WTC11 (cell line): ENCODE measurements around the gene TBC1D1. TPM values are rescaled to one million over a fixed set of nuclear protein-coding genes. Genes with fewer than 3 reads are reported as not detected.

Experiments used
- ATAC-seq: fragments of 200-7000 bp; cut with Tn5 transposase; 2 replicates; pipeline ENCODE4 v1.10.0; 2021; ENCODE audit warnings: mild to moderate bottlenecking, moderate library complexity
- CTCF ChIA-PET: fragments of 300-600 bp; sonication (Branson Sonifier 250); formaldehyde crosslinking; loops from one replicate; lab custom pipeline; 2021; ENCODE audit warnings: antibody characterized with exemption; lab: Charles Lee
- POLR2A ChIA-PET: fragments of 350-600 bp; sonication (Branson Sonifier 250); formaldehyde crosslinking; loops from one replicate; lab custom pipeline; 2021; ENCODE audit warnings: antibody characterized with exemption; lab: Charles Lee
- DNase-seq: peaks from one replicate; pipeline ENCODE4 v3.0.0; 2021; ENCODE audit warnings: low spot score
- H3K27ac Mint-ChIP-seq: 2 replicates; pipeline ENCODE4 v1.8.0; 2021; ENCODE audit warnings: mixed read lengths
- H3K27me3 Mint-ChIP-seq: 2 replicates; pipeline ENCODE4 v1.8.0; 2021; ENCODE audit warnings: low read depth, mild to moderate bottlenecking, moderate library complexity, mixed read lengths
- H3K36me3 Mint-ChIP-seq: 2 replicates; pipeline ENCODE4 v1.8.0; 2021; ENCODE audit warnings: mixed read lengths
- H3K4me1 Mint-ChIP-seq: 2 replicates; pipeline ENCODE4 v1.8.0; 2022; ENCODE audit warnings: mixed read lengths
- H3K4me3 Mint-ChIP-seq: 2 replicates; pipeline ENCODE4 v1.8.0; 2021; ENCODE audit warnings: mild to moderate bottlenecking, moderate library complexity, mixed read lengths
- H3K9me3 Mint-ChIP-seq: 2 replicates; pipeline ENCODE4 v1.8.0; 2021; ENCODE audit warnings: mixed read lengths
- EMX1 ChIP-seq: fragments of 250-450 bp; sonication (Bioruptor Pico); IDR thresholded peaks from 2 replicates; pipeline ENCODE4 v1.8.0; 2021; ENCODE audit warnings: mild to moderate bottlenecking
- GRHL2 ChIP-seq: fragments of 250-450 bp; sonication (Bioruptor Pico); IDR thresholded peaks from 2 replicates; pipeline ENCODE4 v1.8.0; 2022; ENCODE audit warnings: mild to moderate bottlenecking, moderate library complexity; ENCODE audit not compliant: insufficient replicate concordance, severe bottlenecking
- NFATC4 ChIP-seq: fragments of 250-450 bp; sonication (Bioruptor Pico); IDR thresholded peaks from 2 replicates; pipeline ENCODE4 v1.9.0; 2021; ENCODE audit warnings: mild to moderate bottlenecking
- RELA ChIP-seq: sonication (generic); formaldehyde crosslinking; IDR thresholded peaks from 2 replicates; pipeline ENCODE4 v1.8.1; 2022; ENCODE audit warnings: missing genetic modification reagents, mild to moderate bottlenecking, borderline replicate concordance
- SOX15 ChIP-seq: fragments of 250-450 bp; sonication (Bioruptor Pico); IDR thresholded peaks from 2 replicates; pipeline ENCODE4 v1.9.0; 2021; ENCODE audit warnings: mild to moderate bottlenecking
- TCF7 ChIP-seq: sonication (generic); formaldehyde crosslinking; IDR thresholded peaks from 2 replicates; pipeline ENCODE4 v1.8.0; 2022; ENCODE audit warnings: mild to moderate bottlenecking, low read depth, missing genetic modification reagents, moderate library complexity
- TEAD1 ChIP-seq: sonication (generic); formaldehyde crosslinking; IDR thresholded peaks from 2 replicates; pipeline ENCODE4 v1.8.0; 2022; ENCODE audit warnings: mild to moderate bottlenecking, missing genetic modification reagents
- ZNF396 ChIP-seq: fragments of 250-450 bp; sonication (Bioruptor Pico); IDR thresholded peaks from 2 replicates; pipeline ENCODE4 v1.8.0; 2021; ENCODE audit warnings: mild to moderate bottlenecking, moderate library complexity, borderline replicate concordance
- ZNF416 ChIP-seq: fragments of 250-450 bp; sonication (Bioruptor Pico); IDR thresholded peaks from 2 replicates; pipeline ENCODE4 v1.9.0; 2021; ENCODE audit warnings: mild to moderate bottlenecking, inconsistent platforms
- total RNA-seq: library from RNA; stranded (reverse); gene quantifications from 3 replicates; pipeline ENCODE4 v1.2.3, GENCODE V29; 2021
- TF ChIP-seq, protein P1 (sequence below): sonication (generic); formaldehyde crosslinking; IDR thresholded peaks from 2 replicates; pipeline ENCODE4 v1.8.0; 2023; ENCODE audit warnings: missing genetic modification reagents
- TF ChIP-seq, protein P2 (sequence below): sonication (generic); formaldehyde crosslinking; IDR thresholded peaks from 2 replicates; pipeline ENCODE4 v1.8.1; 2023; ENCODE audit warnings: mild to moderate bottlenecking, missing genetic modification reagents
- TF ChIP-seq, protein P3 (sequence below): sonication (generic); formaldehyde crosslinking; IDR thresholded peaks from 2 replicates; pipeline ENCODE4 v1.8.0; 2022; ENCODE audit warnings: mild to moderate bottlenecking, missing genetic modification reagents
- TF ChIP-seq, protein P4 (sequence below): sonication (generic); formaldehyde crosslinking; IDR thresholded peaks from 2 replicates; pipeline ENCODE4 v1.8.1; 2022; ENCODE audit warnings: low read depth, mild to moderate bottlenecking, moderate library complexity, missing genetic modification reagents, borderline replicate concordance
- TF ChIP-seq, protein P5 (sequence below): sonication (generic); formaldehyde crosslinking; IDR thresholded peaks from 2 replicates; pipeline ENCODE4 v1.8.0; 2023; ENCODE audit warnings: missing genetic modification reagents, mild to moderate bottlenecking, borderline replicate concordance
- TF ChIP-seq, protein P6 (sequence below): fragments of 250-450 bp; sonication (Bioruptor Pico); IDR thresholded peaks from 2 replicates; pipeline ENCODE4 v1.9.0; 2021; ENCODE audit warnings: mild to moderate bottlenecking

Gene TBC1D1
- total RNA-seq, 1 experiment from 2014 or later, result 134 TPM

DNA sequence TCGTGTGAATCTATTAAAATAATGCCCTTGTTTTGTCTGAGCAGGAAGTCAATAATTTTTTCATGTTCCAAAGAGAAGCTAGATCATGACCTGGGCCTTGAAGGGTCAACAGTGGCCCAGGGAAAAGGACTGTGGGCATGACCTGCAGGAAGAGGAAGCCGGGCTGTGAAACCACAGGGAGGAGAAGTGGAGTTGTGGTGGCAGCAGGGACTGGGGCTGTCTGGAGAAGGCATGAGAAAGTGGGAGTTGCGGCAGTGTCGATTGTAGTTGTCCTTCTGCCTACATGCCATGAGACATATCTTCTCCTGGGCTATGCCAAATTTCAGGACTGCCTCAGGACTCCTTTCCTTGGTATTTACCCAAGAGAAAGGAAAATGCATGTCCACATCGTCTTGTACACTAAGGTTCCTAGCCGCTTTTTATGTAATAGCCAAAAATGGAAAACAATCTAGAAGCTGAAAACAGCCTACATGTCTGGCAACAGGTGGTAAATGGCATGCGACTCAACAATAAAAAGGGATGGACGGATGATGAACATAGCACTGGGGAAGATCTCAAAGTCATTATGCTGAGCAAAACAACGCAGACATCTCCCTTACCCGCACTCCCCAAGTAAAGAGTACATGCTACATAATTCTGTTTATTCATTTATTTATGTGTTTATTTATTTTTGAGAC is 55.8 kb downstream of the TBC1D1 start (continued):
- no peak for TF ChIP-seq GRHL2 (CRISPR knock-in tag)
- TF ChIP-seq, protein P1, sequence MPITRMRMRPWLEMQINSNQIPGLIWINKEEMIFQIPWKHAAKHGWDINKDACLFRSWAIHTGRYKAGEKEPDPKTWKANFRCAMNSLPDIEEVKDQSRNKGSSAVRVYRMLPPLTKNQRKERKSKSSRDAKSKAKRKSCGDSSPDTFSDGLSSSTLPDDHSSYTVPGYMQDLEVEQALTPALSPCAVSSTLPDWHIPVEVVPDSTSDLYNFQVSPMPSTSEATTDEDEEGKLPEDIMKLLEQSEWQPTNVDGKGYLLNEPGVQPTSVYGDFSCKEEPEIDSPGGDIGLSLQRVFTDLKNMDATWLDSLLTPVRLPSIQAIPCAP (CRISPR knock-in tag), result no peak
- no peak for TF ChIP-seq TCF7 (CRISPR knock-in tag)
- TF ChIP-seq, protein P2, sequence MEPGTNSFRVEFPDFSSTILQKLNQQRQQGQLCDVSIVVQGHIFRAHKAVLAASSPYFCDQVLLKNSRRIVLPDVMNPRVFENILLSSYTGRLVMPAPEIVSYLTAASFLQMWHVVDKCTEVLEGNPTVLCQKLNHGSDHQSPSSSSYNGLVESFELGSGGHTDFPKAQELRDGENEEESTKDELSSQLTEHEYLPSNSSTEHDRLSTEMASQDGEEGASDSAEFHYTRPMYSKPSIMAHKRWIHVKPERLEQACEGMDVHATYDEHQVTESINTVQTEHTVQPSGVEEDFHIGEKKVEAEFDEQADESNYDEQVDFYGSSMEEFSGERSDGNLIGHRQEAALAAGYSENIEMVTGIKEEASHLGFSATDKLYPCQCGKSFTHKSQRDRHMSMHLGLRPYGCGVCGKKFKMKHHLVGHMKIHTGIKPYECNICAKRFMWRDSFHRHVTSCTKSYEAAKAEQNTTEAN, result no peak
- TF ChIP-seq ZNF396 (CRISPR knock-in tag), result no peak
- TF ChIP-seq, protein P3, sequence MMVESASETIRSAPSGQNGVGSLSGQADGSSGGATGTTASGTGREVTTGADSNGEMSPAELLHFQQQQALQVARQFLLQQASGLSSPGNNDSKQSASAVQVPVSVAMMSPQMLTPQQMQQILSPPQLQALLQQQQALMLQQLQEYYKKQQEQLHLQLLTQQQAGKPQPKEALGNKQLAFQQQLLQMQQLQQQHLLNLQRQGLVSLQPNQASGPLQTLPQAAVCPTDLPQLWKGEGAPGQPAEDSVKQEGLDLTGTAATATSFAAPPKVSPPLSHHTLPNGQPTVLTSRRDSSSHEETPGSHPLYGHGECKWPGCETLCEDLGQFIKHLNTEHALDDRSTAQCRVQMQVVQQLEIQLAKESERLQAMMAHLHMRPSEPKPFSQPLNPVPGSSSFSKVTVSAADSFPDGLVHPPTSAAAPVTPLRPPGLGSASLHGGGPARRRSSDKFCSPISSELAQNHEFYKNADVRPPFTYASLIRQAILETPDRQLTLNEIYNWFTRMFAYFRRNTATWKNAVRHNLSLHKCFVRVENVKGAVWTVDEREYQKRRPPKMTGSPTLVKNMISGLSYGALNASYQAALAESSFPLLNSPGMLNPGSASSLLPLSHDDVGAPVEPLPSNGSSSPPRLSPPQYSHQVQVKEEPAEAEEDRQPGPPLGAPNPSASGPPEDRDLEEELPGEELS (CRISPR knock-in tag), result no peak
- TF ChIP-seq, all 79 proteins: peak for 0

DNA sequence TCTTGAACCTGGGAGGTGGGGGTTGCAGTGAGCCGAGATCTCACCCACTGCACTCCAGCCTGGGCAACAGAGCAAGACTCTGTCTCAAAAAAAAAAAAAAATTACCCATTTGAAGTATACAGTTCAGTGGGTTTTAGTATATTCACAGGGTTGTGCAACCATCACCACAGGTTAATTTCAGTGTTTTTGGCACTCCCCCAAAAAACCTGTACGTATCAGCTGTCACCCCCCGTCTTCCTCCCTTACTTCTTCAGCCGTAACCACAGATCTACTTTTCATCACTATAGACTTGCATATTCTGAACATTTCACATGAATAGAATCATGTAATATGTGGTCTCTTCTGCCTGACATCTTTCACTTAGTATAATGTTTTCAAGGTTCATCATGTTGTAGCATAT is 57.7 kb downstream of the TBC1D1 start:
- POLR2A ChIA-PET, result no interaction called here
- Mint-ChIP-seq H3K27me3 (no peaks in the 10 kb centered on the region), H3K9me3 (peaks cover 4% of the 10 kb centered on the region), H3K36me3 (no peaks in the 10 kb centered on the region; the same call in 1 of the 2 replicates), H3K27ac (no peak overlapping the region), H3K4me1 (peaks cover 3% of the 10 kb centered on the region; the same call in 1 of the 2 replicates), H3K4me3 (no peak overlapping the region)
- TF ChIP-seq, protein P4, sequence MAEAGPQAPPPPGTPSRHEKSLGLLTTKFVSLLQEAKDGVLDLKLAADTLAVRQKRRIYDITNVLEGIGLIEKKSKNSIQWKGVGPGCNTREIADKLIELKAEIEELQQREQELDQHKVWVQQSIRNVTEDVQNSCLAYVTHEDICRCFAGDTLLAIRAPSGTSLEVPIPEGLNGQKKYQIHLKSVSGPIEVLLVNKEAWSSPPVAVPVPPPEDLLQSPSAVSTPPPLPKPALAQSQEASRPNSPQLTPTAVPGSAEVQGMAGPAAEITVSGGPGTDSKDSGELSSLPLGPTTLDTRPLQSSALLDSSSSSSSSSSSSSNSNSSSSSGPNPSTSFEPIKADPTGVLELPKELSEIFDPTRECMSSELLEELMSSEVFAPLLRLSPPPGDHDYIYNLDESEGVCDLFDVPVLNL (CRISPR knock-in tag), result no peak
- no peak for TF ChIP-seq TEAD1 (CRISPR knock-in tag)
- DNase-seq (no peak), ATAC-seq (no peak)
- CTCF ChIA-PET, result no interaction called here

DNA sequence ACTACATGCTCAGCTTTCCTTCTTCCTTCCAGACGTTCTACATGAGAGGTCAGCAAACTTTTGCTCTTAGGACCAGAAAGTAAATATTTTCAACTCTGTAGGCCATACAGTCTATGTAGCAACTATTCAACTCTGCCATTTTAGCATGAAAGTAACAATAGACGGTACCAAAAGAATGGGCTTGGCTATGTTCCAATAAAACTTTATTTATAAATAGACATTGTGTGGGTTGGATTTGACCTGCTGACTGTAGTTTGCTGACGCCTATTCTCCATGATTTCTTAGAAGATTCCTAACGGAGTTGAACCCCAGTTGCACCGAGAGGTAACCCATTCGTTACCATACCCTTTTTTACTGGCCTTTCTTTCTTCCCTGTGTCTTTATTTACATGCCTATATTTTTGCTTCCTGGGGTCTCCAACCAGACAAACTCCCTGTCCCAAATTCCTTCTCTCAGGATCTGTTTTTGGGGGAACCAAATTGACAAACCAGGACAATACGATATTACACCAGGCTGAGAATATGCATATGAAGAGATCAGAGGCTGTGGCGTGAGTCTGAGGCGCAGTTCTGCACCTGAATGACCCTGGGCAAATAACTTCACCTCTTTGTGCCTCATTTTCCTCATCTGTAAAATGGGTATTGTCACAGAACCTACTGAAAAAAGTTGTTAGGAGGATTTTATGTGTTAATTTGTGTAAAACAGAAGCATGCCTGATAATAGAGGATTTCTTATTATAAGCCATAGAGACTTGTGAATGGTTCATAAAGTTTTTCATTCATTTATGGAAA is 58.9 kb downstream of the TBC1D1 start:
- no peak overlapping the region for H3K27ac Mint-ChIP-seq
- H3K36me3 Mint-ChIP-seq, result no peaks in the 10 kb centered on the region; the same call in 1 of the 2 replicates
- no peak overlapping the region for H3K4me3 Mint-ChIP-seq
- ChIA-PET POLR2A (no interaction called here), CTCF (no interaction called here)
- ATAC-seq (no peak), DNase-seq (no peak)
- H3K9me3 Mint-ChIP-seq, result peaks cover 1% of the 10 kb centered on the region
- no peaks in the 10 kb centered on the region for H3K27me3 Mint-ChIP-seq
- H3K4me1 Mint-ChIP-seq, result no peaks in the 10 kb centered on the region
- TF ChIP-seq RELA (CRISPR knock-in tag) (no peak), ZNF416 (CRISPR knock-in tag) (no peak), EMX1 (CRISPR knock-in tag) (no peak), NFATC4 (CRISPR knock-in tag) (no peak), SOX15 (CRISPR knock-in tag) (no peak)
- TF ChIP-seq, protein P5, sequence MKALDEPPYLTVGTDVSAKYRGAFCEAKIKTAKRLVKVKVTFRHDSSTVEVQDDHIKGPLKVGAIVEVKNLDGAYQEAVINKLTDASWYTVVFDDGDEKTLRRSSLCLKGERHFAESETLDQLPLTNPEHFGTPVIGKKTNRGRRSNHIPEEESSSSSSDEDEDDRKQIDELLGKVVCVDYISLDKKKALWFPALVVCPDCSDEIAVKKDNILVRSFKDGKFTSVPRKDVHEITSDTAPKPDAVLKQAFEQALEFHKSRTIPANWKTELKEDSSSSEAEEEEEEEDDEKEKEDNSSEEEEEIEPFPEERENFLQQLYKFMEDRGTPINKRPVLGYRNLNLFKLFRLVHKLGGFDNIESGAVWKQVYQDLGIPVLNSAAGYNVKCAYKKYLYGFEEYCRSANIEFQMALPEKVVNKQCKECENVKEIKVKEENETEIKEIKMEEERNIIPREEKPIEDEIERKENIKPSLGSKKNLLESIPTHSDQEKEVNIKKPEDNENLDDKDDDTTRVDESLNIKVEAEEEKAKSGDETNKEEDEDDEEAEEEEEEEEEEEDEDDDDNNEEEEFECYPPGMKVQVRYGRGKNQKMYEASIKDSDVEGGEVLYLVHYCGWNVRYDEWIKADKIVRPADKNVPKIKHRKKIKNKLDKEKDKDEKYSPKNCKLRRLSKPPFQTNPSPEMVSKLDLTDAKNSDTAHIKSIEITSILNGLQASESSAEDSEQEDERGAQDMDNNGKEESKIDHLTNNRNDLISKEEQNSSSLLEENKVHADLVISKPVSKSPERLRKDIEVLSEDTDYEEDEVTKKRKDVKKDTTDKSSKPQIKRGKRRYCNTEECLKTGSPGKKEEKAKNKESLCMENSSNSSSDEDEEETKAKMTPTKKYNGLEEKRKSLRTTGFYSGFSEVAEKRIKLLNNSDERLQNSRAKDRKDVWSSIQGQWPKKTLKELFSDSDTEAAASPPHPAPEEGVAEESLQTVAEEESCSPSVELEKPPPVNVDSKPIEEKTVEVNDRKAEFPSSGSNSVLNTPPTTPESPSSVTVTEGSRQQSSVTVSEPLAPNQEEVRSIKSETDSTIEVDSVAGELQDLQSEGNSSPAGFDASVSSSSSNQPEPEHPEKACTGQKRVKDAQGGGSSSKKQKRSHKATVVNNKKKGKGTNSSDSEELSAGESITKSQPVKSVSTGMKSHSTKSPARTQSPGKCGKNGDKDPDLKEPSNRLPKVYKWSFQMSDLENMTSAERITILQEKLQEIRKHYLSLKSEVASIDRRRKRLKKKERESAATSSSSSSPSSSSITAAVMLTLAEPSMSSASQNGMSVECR (CRISPR knock-in tag), result no peak
- TF ChIP-seq, protein P6, sequence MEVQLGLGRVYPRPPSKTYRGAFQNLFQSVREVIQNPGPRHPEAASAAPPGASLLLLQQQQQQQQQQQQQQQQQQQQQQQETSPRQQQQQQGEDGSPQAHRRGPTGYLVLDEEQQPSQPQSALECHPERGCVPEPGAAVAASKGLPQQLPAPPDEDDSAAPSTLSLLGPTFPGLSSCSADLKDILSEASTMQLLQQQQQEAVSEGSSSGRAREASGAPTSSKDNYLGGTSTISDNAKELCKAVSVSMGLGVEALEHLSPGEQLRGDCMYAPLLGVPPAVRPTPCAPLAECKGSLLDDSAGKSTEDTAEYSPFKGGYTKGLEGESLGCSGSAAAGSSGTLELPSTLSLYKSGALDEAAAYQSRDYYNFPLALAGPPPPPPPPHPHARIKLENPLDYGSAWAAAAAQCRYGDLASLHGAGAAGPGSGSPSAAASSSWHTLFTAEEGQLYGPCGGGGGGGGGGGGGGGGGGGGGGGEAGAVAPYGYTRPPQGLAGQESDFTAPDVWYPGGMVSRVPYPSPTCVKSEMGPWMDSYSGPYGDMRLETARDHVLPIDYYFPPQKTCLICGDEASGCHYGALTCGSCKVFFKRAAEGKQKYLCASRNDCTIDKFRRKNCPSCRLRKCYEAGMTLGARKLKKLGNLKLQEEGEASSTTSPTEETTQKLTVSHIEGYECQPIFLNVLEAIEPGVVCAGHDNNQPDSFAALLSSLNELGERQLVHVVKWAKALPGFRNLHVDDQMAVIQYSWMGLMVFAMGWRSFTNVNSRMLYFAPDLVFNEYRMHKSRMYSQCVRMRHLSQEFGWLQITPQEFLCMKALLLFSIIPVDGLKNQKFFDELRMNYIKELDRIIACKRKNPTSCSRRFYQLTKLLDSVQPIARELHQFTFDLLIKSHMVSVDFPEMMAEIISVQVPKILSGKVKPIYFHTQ (CRISPR knock-in tag), result no peak
